ENCODE results near the gene DNAJC4. TPM values are rescaled to one million over a fixed set of nuclear protein-coding genes. Genes with fewer than 3 reads are reported as not detected.
"Not testable (repeated sequence)": the region's sequence is repeated elsewhere in the genome, so short reads cannot be mapped to it uniquely, and the experiment has no call there.

DNAJC4 gene
- polyA plus RNA-seq, 1 donor = 66.2 TPM

GRCh38 chr11:64245797-64246620, 15.7 kb downstream of the DNAJC4 start:
- peak; percentile 62 for DNase-seq

GRCh38 chr11:64246621-64246870, 16.2 kb downstream of the DNAJC4 start:
- DNase-seq = not testable (repeated sequence)

GRCh38 chr11:64246871-64247728, 16.8 kb downstream of the DNAJC4 start, which contains the start of gene PPP1R14B:
Gene PPP1R14B (minus strand): TSS chr11:64246943. CDS start chr11:64246673, 270 bp downstream.
- DNase-seq = peak; percentile 90

- no peak for DNase-seq
Observed at GRCh38 chr11:64247729-64248531, 17.6 kb downstream of the DNAJC4 start.

GRCh38 chr11:64248578-64248977, 18.2 kb downstream of the DNAJC4 start:
- no peak for DNase-seq

- no peak for DNase-seq
Observed at GRCh38 chr11:64249038-64249437, 18.7 kb downstream of the DNAJC4 start.

- no peak for DNase-seq
Observed at GRCh38 chr11:64249563-64250414, 19.4 kb downstream of the DNAJC4 start.

GRCh38 chr11:64250415-64251015, 20.2 kb downstream of the DNAJC4 start:
- DNase-seq = no peak

- DNase-seq = no peak
Observed at GRCh38 chr11:64251016-64251752, 20.8 kb downstream of the DNAJC4 start, which contains the start of gene PLCB3. Gene PLCB3 (plus strand): TSS chr11:64251530. CDS start chr11:64251650, 120 bp downstream.

- DNase-seq = no peak
Observed at GRCh38 chr11:64251753-64252002, 21.3 kb downstream of the DNAJC4 start.

- DNase-seq = no peak
Observed at GRCh38 chr11:64252003-64252872, 21.9 kb downstream of the DNAJC4 start.

DNA sequence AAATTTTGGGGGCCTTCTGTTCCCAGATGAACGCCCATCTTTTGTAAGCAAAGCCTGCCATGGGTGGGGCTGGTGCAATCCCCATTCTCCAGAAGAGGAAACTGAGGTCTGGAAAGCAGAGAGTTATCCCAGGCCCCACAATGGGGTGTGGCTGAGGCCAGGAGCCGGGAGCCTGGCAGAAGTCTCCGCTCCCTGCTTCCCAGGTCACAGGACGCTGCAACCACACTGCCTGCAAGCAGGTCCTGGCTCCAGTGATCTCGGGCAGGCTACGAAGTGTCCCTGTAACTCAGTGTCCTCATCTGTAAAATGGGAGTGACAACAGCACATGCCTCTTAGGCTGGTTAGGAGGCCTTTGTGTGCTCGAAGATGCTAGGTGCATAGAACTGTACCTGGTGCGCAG, 22.7 kb downstream of the DNAJC4 start:
- no peak for DNase-seq

- DNase-seq = no peak
Observed at GRCh38 chr11:64253481-64253880, 23.1 kb downstream of the DNAJC4 start.

- no peak for DNase-seq
Observed at GRCh38 chr11:64254326-64254725, 24.0 kb downstream of the DNAJC4 start.

- DNase-seq = no peak
Observed at GRCh38 chr11:64255135-64256128, 25.1 kb downstream of the DNAJC4 start.

DNA sequence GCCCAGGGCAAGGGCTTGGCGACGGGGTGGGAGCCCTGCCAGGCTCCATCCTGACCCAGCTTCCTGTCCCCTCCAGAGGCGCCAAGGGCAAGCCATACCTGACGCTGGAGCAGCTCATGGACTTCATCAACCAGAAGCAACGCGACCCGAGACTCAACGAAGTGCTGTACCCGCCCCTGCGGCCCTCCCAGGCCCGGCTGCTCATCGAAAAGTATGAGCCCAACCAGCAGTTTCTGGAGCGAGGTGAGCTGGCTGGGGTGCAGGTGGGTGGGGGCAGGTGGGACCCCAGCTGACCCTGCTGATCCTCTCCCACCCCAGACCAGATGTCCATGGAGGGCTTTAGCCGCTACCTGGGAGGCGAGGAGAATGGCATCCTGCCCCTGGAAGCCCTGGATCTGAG, 26.0 kb downstream of the DNAJC4 start:
- DNase-seq = no peak

DNA sequence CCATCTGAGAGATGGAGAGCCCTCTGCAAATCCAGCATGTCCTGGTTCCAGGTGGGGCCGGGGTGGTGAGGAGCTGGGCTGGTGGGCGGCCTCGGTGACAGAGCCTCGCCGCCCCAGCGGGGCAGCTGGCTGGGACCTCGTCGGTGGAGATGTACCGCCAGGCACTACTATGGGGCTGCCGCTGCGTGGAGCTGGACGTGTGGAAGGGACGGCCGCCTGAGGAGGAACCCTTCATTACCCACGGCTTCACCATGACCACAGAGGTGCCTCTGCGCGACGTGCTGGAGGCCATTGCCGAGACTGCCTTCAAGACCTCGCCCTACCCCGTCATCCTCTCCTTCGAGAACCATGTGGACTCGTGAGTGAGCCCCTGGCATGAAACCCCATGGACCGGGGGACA, 28.0 kb downstream of the DNAJC4 start:
- no peak for DNase-seq

GRCh38 chr11:64258946-64259532, 28.7 kb downstream of the DNAJC4 start:
- no peak for DNase-seq

Data from hindlimb muscle (tissue), 1 donor.